PFSK-1 (cell line): ENCODE data around the gene IKBIP.

Experiments
- POLR2AphosphoS5 ChIP-seq: IDR thresholded peaks from 2 replicates; pipeline ENCODE4 v1.6.1; 2012; ENCODE audit warnings: low read depth, mild to moderate bottlenecking, control low read depth, low read length, moderate library complexity
- REST ChIP-seq, 2 experiments: IDR thresholded peaks; 2 replicates each; pipeline versions ENCODE4 v1.6.1 to v1.8.0; 2011 to 2012; ENCODE audit warnings: low read depth in 2 of 2, low read length in 2 of 2, control low read depth in 1 of 2, inconsistent platforms in 1 of 2, mild to moderate bottlenecking in 1 of 2, moderate library complexity in 1 of 2; ENCODE audit not compliant: insufficient read depth in 1 of 2
- SIN3A ChIP-seq: IDR thresholded peaks from 2 replicates; pipeline ENCODE4 v1.6.1; 2012; ENCODE audit warnings: mild to moderate bottlenecking, low read length, moderate library complexity, borderline replicate concordance; ENCODE audit not compliant: insufficient read depth

GRCh38 chr12:98679611-98680005 is 35.0 kb upstream of the IKBIP start:
- TF ChIP-seq SIN3A (no peak), POLR2AphosphoS5 (no peak), REST (IDR thresholded peaks at IDR 0.05; ENCODE audit: insufficient read depth in 1 of 2, low read depth in 2 of 2, low read length in 2 of 2) (no peak)
